ENCODE data around the gene GULP1.

DNA sequence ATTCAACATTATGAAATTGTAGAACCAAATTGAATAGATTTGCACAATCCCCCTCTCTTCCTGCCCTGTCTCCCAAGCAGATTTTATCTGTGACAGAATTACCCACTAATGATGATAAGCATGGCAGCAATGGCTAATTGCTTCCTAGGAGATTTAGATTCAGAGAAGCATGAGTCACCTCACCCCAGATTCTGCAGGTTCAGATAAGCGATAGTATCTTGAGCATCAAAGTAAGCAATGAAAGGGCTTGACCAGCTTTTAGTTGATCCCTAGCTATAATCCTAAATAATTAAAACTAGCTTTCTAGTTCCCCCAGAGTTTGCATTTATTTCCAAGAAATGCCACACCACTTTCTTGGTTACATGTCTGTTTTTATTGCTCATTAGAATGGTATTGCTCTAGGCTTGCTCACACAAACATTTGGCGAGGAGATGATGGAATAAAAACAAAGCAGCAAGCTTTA lies 204.3 kb downstream of the GULP1 start:
- TF ChIP-seq POLR2A (IDR thresholded peaks at IDR 0.05; ENCODE audit: low read length), result no peak
- no peak for TF ChIP-seq GATA1 (IDR thresholded peaks at IDR 0.05; ENCODE audit: low read depth, low read length)

All from erythroblast (primary cell).